Endothelial cell of umbilical vein (primary cell): ENCODE results near the gene PROCA1.

ENCODE experiments used
- CTCF ChIP-seq, 2 donors: IDR thresholded peaks; 1 replicate in 1 of 2; 2 replicates in 1 of 2; pipeline ENCODE4 v1.5.1; 2011; ENCODE audit warnings: low read length in 2 of 2, mild to moderate bottlenecking in 2 of 2, moderate library complexity in 2 of 2, control low read depth in 1 of 2, inconsistent platforms in 1 of 2, low read depth in 1 of 2; ENCODE audit not compliant: insufficient read depth in 1 of 2; ENCODE audit errors: extremely low read depth in 1 of 2
- EZH2 ChIP-seq: IDR thresholded peaks from 2 replicates; pipeline ENCODE4 v1.6.1; 2012; ENCODE audit warnings: borderline replicate concordance, low read depth, mild to moderate bottlenecking, moderate library complexity, low read length, inconsistent platforms; ENCODE audit not compliant: severe bottlenecking
- GATA2 ChIP-seq: IDR thresholded peaks from 2 replicates; pipeline ENCODE4 v1.7.0; 2011; ENCODE audit warnings: low read depth, mild to moderate bottlenecking, moderate library complexity, mixed read lengths, low read length; ENCODE audit not compliant: insufficient read length, insufficient read depth
- JUN ChIP-seq: IDR thresholded peaks from 2 replicates; pipeline ENCODE4 v1.6.1; 2011; ENCODE audit warnings: borderline replicate concordance, low read depth; ENCODE audit not compliant: insufficient read length, insufficient read depth
- MAX ChIP-seq: IDR thresholded peaks from 2 replicates; pipeline ENCODE4 v1.6.1; 2011; ENCODE audit not compliant: insufficient read depth, insufficient read length
- MYC ChIP-seq: IDR thresholded peaks from one replicate; pipeline ENCODE4 v1.6.1; 2011; ENCODE audit warnings: mild to moderate bottlenecking, low read depth, low read length
- POLR2A ChIP-seq: IDR thresholded peaks from 2 replicates; pipeline ENCODE4 v1.6.1; 2012; ENCODE audit warnings: low read depth, mild to moderate bottlenecking, control low read depth, low read length
- POLR2AphosphoS5 ChIP-seq: IDR thresholded peaks from 2 replicates; pipeline ENCODE4 v1.6.1; 2012; ENCODE audit warnings: low read depth, mild to moderate bottlenecking, control low read depth, low read length, moderate library complexity; ENCODE audit not compliant: insufficient read depth

DNA sequence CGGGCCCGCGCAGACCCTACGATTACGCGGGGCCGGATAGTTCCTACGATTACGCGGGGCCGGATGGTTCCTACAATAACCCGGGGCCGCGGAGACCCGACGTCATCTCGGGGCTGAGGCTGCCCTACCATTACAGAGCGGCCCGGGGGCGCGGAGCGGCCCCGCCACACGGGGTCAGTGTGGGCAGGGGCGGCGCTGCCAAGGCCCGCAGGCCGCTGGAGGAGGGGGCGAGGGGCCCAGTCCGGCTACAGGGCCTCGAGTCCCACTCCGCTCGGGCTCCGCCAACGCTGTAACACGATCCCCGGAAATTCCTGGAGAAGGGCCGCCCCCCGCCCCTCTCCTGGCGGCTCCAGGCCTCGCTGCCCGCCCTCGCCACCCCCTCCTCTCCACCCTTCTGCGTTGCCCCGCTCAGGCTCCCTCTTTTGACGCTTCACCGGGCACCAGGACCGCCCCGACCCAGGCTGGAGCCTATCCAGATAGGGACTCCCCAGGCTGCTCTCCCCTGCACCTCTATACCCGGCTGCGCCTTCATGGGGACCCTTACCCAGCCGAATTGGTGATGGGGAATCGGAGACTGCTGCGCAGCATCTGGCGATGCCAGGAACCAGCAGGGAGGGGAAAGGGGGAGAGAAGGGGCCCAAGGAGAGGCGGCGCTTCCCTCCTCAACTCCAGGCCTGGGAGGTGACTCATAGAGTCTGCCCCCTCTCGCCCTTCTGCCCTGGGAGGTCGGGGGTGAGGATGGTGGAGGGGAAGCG is 6.1 kb upstream of the PROCA1 start, which contains the start of gene RAB34:
- TF ChIP-seq POLR2AphosphoS5, result peak; percentile 56
- TF ChIP-seq CTCF (IDR thresholded peaks at IDR 0.05; ENCODE audit: extremely low read depth in 1 of 2, insufficient read depth in 1 of 2, low read depth in 1 of 2, low read length in 2 of 2), result peak; percentile 33 to 47
- TF ChIP-seq EZH2, result no peak
- TF ChIP-seq POLR2A, result peak; percentile 46
- TF ChIP-seq MYC, result no peak
- no peak for TF ChIP-seq MAX
- no peak for TF ChIP-seq JUN
- TF ChIP-seq GATA2, result no peak
